ENCODE measurements around the gene TACC2. TPM values are rescaled to one million over a fixed set of nuclear protein-coding genes. Genes with fewer than 3 reads are reported as not detected.

The TACC2 gene
- total and polyA plus RNA-seq, 2 experiments from 2014 or later = 30.8 to 35.9 TPM

GRCh38 chr10:121988361-121989324, at the start of gene TACC2 (continued):
- TF ChIP-seq STAT1 (IDR thresholded peaks at IDR 0.05; ENCODE audit: unreplicated experiment) (no peak), EZH2 (IDR thresholded peaks at IDR 0.05; ENCODE audit: low read depth, unreplicated experiment) (no peak), NANOG (IDR thresholded peaks at IDR 0.05; ENCODE audit: borderline replicate concordance) (no peak)
- TF ChIP-seq, protein P1, sequence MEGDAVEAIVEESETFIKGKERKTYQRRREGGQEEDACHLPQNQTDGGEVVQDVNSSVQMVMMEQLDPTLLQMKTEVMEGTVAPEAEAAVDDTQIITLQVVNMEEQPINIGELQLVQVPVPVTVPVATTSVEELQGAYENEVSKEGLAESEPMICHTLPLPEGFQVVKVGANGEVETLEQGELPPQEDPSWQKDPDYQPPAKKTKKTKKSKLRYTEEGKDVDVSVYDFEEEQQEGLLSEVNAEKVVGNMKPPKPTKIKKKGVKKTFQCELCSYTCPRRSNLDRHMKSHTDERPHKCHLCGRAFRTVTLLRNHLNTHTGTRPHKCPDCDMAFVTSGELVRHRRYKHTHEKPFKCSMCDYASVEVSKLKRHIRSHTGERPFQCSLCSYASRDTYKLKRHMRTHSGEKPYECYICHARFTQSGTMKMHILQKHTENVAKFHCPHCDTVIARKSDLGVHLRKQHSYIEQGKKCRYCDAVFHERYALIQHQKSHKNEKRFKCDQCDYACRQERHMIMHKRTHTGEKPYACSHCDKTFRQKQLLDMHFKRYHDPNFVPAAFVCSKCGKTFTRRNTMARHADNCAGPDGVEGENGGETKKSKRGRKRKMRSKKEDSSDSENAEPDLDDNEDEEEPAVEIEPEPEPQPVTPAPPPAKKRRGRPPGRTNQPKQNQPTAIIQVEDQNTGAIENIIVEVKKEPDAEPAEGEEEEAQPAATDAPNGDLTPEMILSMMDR (conservative IDR thresholded peaks at IDR 0.05; ENCODE audit: low read depth in 2 of 2) = no peak

DNA sequence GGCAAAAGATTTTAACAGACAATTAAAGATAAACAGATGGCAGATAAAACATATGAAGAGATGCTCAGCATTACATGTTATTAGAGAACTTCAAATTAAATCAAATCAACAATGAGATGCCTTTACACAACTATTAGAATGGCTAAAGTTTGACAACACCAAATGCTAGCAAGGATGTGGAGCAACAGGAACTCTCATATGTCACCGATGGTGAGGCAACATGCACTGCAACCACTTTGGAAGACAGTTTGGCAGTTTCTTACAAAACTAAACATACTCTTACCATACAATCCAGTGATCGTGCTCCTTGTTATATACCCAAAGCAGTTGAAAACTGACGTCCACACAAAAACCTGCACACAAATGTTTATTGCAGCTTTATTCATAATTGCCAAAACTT, 47.4 kb upstream of the TACC2 start:
- no peak overlapping the region for H3K4me2 ChIP-seq
- DNase-seq (ENCODE audit: low spot score) (no peak), ATAC-seq (no peak)
- no peaks in the 10 kb centered on the region for H3K79me2 ChIP-seq (replicated peaks; ENCODE audit: insufficient read depth)
- H3K9me2 ChIP-seq (ENCODE audit: insufficient read depth) = peaks cover 4% of the 10 kb centered on the region; the same call in 1 of the 2 replicates
- Mint-ChIP-seq H3K4me1 (no peaks in the 10 kb centered on the region), H3K9me3 (no peaks in the 10 kb centered on the region; the same call in 2 of the 3 replicates), H3K27ac (no peak overlapping the region), H3K27me3 (ENCODE audit: insufficient read depth, low read depth, poor library complexity) (no peaks in the 10 kb centered on the region), H3K4me3 (no peak overlapping the region), H3K36me3 (ENCODE audit: low read depth) (no peaks in the 10 kb centered on the region)
- H3K27ac ChIP-seq (ENCODE audit: low read depth) = no peak overlapping the region
- H3K36me3 ChIP-seq (ENCODE audit: insufficient read depth) = no peaks in the 10 kb centered on the region
- no peak overlapping the region for H2AFZ ChIP-seq
- no peaks in the 10 kb centered on the region for H4K20me1 ChIP-seq (replicated peaks; ENCODE audit: insufficient read depth)
- no peaks in the 10 kb centered on the region for H3K4me1 ChIP-seq (ENCODE audit: insufficient read depth)
- no peaks in the 10 kb centered on the region for H3F3A ChIP-seq (replicated peaks; ENCODE audit: low read depth)
- no peak overlapping the region for H3K4me3 ChIP-seq
- H3K27me3 ChIP-seq (ENCODE audit: insufficient read depth) = no peaks in the 10 kb centered on the region
- TF ChIP-seq, protein P1 (conservative IDR thresholded peaks at IDR 0.05; ENCODE audit: low read depth in 2 of 2) = no peak
- TF ChIP-seq EZH2phosphoT487 (IDR thresholded peaks at IDR 0.05; ENCODE audit: unreplicated experiment) (no peak), ETS1 (IDR thresholded peaks at IDR 0.05) (no peak), POLR2AphosphoS5 (IDR thresholded peaks at IDR 0.05; ENCODE audit: low read depth) (no peak), EZH2 (IDR thresholded peaks at IDR 0.05; ENCODE audit: low read depth, unreplicated experiment) (no peak), REST (IDR thresholded peaks at IDR 0.05; ENCODE audit: unreplicated experiment) (no peak), JUNB (IDR thresholded peaks at IDR 0.05; ENCODE audit: unreplicated experiment) (no peak)
